HG02943 (cell line): ENCODE data around the gene SPAG16.
A peak's percentile ranks its signal among the peaks of the same experiment; 100 is the strongest.

Source experiments
- ATAC-seq: cut with Tn5 transposase; IDR thresholded peaks from one replicate; pipeline ENCODE4 v1.9.1; 2021; ENCODE audit warnings: mild to moderate bottlenecking, low read depth, moderate library complexity; ENCODE audit not compliant: unreplicated experiment

The SPAG16 gene

GRCh38 chr2:213766465-213766901, 482.2 kb downstream of the SPAG16 start:
- peak; percentile 96 for ATAC-seq

DNA sequence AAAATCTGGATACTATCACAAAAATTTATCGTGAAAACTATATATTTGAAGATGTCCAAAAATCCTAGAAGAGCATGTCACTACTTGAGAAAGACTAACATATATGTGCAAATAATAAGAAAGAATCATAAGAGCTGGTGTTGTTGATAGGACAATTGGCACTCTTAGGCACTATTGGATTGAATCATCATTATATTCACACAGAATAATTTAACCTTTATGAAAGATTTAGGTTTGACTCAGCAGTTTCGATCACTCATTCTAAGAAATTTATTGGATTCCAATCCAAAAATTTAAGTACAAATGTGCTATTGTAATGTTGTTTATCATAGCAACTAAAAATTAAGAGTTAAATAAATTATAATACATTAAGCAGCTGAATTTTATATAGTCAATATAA, 503.6 kb downstream of the SPAG16 start:
- ATAC-seq = no peak

DNA sequence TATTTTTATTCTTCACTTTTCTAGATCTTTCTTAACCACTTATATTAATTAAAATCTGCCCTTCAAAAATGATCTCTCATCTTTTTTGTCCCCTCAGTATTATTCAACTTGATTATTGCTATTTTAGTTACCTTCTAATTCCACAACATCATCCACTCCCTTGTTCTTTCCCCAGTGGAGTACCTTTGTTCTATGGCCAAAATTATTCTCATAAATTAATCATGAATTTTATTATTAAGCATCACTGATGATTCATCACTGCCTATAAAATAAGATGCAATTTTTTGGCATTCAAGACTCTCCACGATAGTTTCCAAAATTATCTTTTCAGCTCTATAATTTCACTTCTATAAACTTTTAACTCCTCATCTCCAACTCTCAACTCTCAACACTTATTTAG, 505.7 kb downstream of the SPAG16 start:
- ATAC-seq = no peak

DNA sequence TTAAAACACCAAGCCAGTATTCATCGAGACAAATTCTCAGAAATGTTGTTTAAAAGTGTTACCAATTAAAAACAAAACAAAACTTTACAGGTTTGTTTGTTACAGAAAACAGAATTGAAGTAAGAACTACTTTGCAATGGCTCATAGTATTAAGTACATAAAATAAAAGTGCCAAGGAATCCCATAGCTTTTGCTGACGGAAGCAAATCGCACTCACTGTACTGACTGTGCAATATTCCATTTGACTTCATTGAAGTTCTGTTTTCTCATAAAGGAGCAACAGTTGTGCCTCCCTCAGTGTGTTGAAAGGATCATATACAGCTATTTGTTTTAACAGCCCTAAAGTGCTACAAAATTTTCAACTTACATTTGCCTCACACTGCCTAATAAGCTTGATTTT, 507.8 kb downstream of the SPAG16 start:
- no peak for ATAC-seq

GRCh38 chr2:213806125-213806726, 522.0 kb downstream of the SPAG16 start:
- ATAC-seq = no peak

GRCh38 chr2:213816583-213816982, 532.3 kb downstream of the SPAG16 start:
- no peak for ATAC-seq

DNA sequence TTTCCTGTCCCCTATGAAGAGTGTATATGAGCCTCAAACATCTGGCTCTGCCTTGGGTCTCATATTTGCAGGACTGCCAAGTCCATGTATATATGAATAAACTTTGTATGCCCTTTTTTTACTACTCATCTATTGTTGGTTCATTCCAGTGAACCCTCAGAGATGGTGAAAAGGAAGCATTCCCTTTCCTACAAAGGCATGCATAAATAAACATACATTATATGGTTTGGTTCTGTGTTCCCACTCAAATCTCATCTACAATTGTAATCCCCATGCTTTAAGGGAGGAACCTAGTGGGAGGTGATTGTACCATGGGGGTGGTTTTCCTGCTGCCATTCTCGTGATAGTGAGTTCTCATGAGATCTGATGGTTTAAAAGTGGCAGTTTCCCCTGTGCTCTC, 534.2 kb downstream of the SPAG16 start:
- no peak for ATAC-seq

GRCh38 chr2:213834331-213834730, 550.1 kb downstream of the SPAG16 start:
- ATAC-seq = no peak

- ATAC-seq = no peak
Measured at GRCh38 chr2:213834746-213835145, 550.5 kb downstream of the SPAG16 start.

DNA sequence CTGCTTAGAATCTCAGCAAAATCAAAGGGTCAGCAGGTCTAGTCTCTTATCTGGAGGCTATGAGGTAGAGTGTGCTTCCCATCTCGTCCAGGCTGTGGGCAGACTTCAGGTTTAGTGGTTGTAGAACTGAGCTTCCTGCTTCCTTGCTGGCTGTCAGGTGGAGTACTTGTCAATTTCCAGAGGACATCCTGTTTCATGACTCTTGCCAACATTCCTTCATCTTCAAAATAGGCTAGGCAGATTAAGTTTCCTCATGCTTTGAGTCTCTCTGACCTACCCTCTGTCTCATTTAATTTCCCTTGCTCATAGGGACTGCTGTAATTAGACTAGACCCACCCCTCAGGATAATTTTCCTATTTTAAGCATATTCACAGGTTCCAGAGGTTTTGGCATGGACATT, 562.6 kb downstream of the SPAG16 start:
- no peak for ATAC-seq

DNA sequence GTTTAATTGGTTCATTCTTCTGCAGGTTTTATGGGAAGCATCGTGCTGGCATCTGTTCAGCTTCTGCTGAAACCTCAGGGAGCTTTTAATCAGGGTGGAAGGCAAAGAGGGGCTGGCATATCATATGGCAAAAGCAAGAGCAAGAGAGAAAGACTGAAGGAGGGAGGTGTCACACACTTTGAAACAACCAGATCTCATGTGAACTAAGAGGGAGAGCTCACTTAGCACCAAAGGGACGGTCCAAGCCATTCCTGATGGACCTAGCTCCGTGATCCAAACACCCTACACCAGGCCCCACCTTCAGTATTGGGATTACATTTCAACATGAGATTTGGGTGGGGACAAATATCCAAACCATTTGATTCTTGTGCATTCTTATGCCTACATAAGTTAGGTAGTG, 563.1 kb downstream of the SPAG16 start:
- no peak for ATAC-seq

- ATAC-seq = no peak
Measured at GRCh38 chr2:213848631-213849030, 564.4 kb downstream of the SPAG16 start.

DNA sequence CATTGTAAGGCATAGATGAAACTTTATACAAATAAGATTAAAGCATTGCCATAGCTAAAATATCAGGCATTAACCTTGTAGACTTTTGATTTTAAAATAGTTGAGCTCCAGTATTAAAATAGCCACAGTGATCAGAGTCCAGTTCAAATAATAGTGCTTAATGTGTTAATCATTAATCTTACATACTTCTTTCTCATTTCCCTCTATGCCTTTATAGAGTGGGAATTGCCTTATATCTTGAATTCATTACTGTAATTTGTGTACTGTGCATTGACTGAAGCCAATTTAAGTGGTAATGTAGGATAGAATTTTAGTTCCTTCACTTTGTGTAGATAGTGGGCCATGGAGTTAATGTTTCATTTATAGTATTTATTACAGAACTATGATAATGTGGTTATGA, 577.4 kb downstream of the SPAG16 start:
- no peak for ATAC-seq

- no peak for ATAC-seq
Measured at GRCh38 chr2:213862407-213863076, 578.3 kb downstream of the SPAG16 start.

GRCh38 chr2:213863541-213863940, 579.3 kb downstream of the SPAG16 start:
- no peak for ATAC-seq

GRCh38 chr2:213868526-213868925, 584.3 kb downstream of the SPAG16 start:
- no peak for ATAC-seq

- no peak for ATAC-seq
Measured at GRCh38 chr2:213885485-213885884, 601.2 kb downstream of the SPAG16 start.

- no peak for ATAC-seq
Measured at GRCh38 chr2:213914510-213914909, 630.2 kb downstream of the SPAG16 start.

DNA sequence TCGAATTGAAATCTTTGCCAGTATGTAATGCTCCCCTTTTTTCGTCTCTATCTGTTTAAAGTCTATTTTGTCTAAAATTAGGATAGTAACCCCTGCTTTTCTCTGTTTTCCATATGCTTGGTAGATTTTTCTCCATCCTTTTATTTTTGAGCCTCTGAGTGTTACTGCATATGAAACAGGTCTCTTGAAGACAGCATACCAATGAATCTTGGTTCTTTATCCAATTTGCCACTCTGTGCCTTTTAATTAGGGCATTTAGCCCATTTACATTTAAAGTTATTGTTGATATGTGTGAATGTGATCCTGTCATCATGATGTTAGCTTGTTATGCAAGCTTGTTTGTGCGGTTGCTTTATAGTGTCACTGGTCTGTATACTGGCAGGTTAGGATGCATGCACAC, 635.8 kb downstream of the SPAG16 start:
- ATAC-seq = no peak

DNA sequence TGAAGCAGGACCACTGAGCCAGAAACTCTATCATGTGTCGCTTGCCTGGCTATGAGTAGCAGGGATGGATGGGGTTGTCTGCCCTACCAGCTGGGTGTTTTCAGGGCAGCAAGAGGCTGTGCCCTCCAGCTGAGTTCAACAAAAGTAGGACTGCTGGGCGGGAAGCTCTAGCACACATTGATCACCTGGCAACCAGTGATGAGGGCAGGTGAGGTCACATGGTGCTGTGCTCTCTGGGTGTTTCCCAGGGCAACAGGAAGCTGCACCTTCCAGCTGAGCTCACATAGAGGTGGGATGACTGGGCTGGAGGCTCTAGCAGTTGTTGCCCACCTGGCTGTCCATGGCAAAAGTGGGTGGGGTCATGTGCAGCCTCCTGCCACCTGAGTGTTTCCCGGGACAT, 639.3 kb downstream of the SPAG16 start:
- ATAC-seq = no peak

- peak; percentile 95 for ATAC-seq
Measured at GRCh38 chr2:213934560-213934959, 650.3 kb downstream of the SPAG16 start.

DNA sequence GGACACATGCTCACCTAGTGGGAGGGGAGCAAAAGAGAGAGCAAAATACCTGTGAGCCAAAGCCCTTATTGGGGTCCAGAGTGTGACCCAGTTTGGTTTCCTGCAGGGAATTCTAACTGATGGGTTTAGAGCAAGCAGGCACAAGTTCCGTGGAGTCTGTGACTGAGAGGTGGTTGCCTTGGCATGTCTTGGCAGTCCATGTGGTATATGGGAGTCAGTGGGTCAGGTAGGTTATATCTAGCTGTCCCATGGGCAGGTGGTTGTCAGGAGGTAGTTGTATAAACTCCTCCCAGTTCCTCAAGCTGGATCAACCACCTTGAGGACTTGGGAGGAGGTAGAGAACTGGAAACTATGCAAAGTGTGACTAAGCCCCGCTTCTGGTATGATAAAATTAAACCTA, 673.8 kb downstream of the SPAG16 start:
- no peak for ATAC-seq
